ENCODE measurements around the gene UNG. TPM values are rescaled to one million over a fixed set of nuclear protein-coding genes. Genes with fewer than 3 reads are reported as not detected.
"Not testable (repeated sequence)": the region's sequence is repeated elsewhere in the genome, so short reads cannot be mapped to it uniquely, and the experiment has no call there.

The UNG gene
- total RNA-seq, 1 experiment from 2014 or later, result 23.7 TPM

DNA sequence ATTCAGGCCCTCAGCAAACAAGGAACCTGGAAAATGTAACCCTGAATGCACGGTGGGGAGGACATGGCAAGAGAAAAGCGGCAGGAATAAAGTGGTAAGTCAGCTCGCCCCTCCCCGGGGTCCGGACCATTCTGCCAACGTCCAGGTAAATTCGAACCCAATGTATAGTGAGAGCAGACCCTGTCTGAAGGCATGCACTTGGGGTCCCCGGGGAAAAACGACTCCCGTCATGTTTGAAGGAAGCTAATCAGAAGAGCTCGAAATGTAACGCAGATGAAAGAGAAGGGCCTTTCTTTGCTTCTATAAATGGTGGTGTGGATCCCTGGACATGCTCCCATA, 19.2 kb downstream of the UNG start:
- DNase-seq (ENCODE audit: extremely low read depth, low read depth), result no peak

DNA sequence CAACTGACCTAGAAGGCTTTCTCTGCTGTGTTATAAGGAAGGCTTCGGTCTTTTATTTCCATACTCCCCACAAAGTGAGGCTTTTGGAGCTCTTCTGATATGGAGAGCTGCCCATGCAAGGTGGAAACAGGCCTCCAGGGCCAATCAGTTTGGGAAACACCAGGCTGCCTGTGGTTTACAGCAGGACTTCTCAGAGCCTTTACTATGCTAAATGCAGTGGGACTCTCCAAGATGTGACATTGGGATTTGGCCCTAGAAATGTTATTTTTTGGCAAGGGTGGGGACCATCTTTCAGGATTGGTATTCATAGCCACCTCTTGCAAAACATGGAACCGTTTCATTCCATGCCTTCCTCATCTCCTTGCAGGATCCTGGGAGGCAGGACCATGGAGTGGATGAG, 22.7 kb downstream of the UNG start:
- no peak for DNase-seq (ENCODE audit: extremely low read depth, low read depth)

DNA sequence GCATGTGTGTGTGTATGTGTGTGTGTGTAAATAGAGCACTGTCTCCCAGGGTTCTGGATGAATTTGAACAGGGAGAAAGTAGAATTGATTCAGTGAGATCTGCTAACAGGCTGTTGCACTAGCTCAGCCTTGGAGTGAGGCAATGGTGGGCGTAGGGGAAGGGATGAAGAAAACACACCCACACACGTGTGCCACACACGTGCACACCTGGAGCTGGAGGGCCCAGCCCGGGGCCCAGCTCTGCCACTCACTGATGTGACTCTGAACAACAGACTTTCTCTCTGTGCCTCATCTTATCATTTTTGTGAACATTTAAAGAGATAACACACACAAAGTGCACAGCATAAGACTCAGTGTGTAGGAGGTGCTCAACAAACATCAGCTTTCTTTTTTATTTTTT, 23.2 kb downstream of the UNG start:
- no peak for DNase-seq (ENCODE audit: extremely low read depth, low read depth)

DNA sequence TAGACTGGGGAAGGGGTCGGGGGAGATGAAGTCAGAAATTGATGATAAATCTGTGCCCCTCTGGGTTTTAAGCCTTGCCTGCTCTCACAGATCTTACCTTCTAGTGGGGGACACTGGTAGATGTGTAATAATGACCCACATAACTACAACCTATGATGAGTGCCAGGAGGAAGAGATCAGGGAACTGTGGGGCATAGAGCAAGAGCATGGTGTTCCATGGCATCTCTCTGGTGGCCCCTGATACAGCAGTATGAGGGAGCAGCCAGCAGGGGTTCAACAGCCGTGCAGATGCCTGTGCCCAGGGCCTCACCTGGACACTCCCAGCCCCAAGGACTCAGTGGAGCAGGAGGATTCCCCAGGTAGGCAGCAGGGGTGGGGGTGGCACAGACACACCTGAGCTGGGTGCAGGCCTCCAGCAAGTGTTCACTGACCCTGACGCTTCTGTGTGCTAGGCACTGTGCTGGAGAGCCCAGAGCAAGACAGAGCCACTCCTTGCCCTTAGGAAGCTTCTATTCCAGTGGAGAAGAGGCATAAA, 24.0 kb downstream of the UNG start:
- DNase-seq (ENCODE audit: extremely low read depth, low read depth), result no peak

DNA sequence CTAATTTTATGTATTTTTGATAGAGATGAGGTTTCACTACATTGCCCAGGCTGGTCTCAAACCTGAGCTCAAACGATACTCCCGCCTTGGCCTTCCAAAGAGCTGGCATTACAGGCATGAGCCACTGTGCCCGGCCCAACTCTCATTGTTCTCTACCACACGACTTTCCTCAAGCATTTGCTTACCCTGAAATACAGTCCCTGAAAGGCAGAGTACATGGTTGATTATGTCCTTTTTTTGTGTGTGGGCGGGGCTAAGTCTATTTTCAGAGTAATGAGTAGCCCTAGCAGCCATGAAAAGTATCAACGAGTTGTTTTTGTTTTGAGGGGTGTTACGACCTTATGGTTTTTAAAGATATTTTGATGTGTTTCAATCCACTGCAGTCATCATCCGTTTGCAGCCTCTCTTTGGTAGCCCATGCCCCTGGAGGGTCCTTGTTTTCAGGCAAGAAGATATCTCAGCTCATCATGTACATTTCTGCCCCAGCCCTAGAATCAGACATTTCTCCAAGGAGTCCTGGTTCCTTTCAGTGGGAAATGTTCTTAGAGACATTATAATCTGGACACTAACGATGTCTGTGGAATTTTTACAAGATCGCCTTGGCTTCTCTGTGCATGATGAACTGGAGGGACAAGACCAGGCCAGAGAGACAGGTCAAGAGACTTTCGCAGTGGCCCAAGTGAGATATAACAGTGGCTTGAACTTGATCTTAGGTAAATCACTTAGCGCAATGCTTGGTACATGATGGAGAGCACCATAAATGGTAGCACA, 27.7 kb downstream of the UNG start:
- no peak for DNase-seq (ENCODE audit: extremely low read depth, low read depth)

DNA sequence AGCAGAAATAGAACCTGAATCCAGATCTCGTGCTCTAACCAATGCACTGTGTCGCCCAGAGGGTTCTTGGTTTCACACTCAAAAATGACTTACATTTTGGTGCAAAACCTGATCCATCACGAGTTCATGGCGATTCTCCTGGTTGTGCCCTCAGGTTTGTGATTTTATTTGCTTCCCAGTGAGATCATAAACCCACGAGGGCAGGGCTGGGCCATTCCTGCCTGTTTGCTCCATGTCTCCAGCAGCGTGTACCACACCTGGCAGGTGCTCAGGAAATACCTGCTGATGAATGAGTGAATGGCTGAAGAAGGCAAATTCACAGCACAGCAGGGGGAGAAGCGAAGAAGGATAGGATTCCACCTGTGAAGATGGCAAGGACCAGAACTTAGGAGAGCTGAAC, 28.4 kb downstream of the UNG start:
- no peak for DNase-seq (ENCODE audit: extremely low read depth, low read depth)

DNA sequence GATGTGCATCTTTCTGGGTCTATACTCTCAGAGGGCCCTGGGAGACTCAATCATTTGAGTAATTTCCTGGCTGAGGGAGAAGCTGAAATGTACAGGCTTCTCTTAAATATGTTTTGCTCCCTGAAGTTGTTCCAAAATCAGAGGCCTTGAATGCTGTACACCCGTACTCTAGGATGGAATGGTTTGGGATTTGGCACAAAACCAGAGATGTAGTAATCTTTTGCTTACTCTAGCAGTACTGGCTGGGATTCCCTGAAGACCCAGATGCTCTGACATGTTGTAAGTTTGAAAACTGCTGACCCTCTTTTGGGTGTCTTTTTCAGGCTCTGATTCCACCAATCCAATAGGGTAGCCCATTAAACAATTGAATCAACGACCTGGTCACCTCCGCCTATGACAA, 29.4 kb downstream of the UNG start:
- DNase-seq (ENCODE audit: extremely low read depth, low read depth), result no peak

DNA sequence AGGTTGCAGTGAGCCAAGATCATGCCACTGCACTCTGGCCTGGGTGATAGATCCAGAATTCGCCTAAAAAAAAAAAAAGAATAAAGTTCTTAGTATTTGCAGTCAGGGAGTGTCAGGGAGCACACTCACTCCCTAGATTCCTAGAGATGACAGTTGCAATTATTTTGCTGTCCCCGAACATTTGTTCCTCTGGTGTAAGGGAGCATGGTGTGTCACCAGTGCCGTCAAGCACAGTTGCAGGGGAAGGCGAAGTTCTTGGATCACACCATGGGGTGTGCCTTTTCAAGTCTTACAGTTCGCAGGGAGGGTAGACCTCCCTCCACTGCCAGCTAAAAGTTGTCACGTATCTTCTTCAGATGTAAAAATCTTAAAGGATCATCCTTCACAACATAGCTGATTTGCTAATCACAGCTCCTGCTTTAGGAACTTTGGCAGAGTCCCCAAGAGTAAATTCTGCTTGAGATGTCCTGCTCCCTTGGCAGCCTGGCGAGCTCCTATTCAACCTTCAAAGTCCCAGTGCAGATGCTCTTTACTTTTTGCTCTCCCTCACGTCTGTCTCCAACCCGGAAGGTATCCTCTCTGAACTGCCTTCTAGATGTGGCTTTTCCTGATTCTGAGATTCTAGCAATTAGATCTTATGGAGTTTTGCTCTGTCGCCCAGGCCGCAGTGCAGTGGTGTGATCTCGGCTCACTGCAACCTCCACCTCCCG, 30.3 kb downstream of the UNG start:
- DNase-seq (ENCODE audit: extremely low read depth, low read depth), result no peak

DNA sequence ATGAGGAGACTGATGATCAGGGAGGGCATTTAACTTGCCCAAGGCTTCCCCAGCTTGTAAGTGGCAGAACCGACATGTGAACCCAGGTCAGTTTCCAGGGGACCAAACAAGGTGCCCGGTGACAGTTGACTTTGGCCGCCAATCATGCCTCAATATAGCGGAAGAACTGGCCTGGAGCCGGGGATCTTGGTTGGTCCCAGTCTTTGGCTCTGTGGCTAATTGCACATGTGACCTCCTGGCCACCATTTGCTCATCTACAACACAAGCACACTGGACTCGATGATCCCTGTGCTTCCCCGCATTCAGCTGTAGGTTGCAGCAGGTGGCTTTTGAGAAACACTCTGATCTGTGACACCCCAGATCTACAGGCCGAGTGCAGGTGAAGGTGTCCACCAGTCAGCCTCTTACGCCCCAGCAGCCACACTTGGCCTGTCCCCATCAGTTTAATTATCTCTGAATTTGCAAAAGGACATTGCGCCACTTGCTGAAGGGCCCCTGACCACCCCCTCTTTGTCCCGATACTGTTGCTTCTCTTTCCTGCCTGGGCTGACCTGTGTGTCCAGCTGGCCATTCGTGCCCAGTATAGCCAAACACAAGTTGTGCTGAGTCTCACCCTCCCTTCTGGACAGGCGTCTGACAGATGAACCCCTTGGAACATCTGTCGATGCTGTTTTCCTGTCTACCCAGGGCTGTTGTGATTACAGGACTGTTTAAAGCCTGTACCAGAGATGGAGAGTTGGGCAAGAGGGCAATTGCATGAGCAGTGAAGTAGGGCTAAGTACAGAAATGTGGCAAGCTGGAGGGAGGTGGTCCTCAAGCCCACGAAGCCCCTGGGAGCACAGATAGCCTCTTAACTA, 33.1 kb downstream of the UNG start:
- DNase-seq (ENCODE audit: extremely low read depth, low read depth), result no peak

DNA sequence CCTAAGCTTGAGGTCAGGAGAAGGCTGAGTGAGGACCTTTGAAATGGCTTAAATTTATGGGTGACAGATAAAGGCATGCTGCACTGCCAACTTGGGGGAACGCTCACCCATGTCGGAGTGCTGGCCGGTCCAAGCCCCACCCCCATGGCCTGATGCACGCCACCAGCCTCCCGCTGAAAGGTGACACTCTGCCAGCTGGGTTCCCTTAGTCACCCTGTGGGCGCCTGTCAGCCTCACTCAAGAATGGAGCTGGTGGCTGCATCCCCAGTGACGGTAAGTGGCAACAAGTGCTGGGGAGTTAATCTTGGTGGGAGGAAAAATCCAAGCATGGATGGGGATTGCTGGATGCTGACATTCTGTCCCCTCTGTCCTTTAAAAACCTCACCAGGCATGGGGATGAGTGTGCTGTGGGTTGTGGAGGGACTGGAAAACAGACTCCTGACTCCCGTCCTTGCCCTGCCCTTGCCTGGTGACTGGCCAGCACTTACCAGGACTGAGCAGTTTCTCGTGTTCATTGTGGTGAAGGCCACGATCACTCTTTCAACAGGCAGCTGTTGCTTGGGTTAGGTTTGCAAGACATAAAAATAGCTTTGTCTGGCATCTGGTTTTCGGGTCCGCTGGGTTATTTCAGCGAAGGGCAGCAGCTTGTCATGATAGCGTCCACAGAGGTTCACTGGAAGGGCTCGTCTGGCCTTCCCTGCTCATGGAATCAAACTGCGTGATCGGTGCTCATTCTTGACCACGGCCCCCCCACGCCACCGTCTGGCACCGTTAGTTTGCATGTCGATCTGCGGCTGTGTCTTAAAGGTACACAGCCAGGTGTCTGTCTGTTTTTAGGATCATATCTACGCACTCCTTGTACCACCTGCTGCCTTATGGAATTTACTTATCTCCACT, 34.0 kb downstream of the UNG start:
- no peak for DNase-seq (ENCODE audit: extremely low read depth, low read depth)

DNA sequence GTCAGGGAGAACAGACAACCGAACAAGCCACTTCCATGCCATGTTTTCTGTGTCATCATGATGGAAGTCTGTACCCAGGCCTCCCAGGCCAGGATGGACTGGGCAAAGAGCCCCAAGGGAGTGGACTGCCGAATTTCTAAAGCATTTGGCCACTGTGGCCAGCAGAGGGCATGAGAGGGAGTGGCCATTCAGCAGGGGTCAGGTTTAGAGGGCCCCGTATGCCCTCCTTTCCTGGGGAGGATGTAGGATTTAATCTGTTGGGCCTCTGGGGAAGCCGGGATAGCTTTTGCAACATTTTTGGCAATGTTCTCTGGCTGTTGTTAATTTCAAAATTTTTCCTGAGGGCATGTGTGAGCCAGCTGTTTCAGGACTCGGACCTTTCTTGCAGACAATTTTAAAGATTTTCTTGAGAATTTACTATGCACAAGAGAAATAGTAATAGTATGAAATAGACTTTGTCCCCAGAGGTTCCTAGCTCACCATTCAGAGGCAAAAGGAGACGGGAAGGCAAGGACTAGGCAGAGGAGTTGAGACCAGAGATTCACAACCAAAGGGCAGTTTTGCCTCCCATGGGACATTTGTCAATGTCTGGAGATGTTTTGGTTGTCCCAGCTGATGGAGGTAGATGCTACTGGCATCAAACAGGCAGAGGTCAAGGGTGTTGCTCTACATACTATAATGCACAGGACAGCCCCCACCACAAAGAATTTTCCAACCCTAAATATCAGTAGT, 37.0 kb downstream of the UNG start:
- DNase-seq (ENCODE audit: extremely low read depth, low read depth), result peak; percentile 18

DNA sequence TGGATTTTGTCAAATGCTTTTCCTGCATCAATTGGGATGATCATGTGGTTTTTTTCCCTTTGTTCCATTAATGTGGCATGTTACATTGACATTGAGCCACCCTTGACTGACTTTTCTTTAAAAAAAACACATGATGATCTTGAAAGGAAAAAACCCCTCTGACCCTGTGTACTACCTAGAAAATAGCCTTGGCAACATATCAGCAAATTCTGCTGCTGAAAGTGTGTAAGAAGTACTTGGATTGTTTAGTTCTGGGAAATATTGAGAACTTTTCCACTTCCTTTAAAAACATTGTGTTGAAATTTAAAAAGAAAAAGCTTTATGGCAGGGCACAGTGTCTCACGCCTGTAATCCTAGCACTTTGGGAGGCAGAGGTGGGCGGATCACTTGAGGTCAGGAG, 39.7 kb downstream of the UNG start:
- no peak for DNase-seq (ENCODE audit: extremely low read depth, low read depth)

DNA sequence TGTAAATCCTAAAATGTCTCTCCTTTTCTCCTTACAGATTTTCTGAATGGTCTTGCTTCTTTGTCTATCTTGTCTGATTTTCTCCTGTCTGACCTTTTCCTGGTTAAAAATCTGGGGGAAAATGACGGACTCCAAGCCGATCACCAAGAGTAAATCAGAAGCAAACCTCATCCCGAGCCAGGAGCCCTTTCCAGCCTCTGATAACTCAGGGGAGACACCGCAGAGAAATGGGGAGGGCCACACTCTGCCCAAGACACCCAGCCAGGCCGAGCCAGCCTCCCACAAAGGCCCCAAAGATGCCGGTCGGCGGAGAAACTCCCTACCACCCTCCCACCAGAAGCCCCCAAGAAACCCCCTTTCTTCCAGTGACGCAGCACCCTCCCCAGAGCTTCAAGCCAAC, 42.0 kb downstream of the UNG start:
- no peak for DNase-seq (ENCODE audit: extremely low read depth, low read depth)

DNA sequence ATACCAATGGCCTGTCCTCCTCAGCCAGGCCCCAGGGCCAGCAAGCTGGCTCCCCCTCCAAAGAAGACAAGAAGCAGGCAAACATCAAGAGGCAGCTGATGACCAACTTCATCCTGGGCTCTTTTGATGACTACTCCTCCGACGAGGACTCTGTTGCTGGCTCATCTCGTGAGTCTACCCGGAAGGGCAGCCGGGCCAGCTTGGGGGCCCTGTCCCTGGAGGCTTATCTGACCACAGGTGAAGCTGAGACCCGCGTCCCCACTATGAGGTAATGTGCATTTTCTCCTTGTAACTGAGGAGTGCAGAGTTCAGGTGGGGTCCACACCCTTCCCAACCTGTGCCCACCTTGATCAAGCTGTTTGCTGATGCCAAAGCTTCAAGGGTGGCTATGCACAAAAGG, 42.4 kb downstream of the UNG start:
- no peak for DNase-seq (ENCODE audit: extremely low read depth, low read depth)

DNA sequence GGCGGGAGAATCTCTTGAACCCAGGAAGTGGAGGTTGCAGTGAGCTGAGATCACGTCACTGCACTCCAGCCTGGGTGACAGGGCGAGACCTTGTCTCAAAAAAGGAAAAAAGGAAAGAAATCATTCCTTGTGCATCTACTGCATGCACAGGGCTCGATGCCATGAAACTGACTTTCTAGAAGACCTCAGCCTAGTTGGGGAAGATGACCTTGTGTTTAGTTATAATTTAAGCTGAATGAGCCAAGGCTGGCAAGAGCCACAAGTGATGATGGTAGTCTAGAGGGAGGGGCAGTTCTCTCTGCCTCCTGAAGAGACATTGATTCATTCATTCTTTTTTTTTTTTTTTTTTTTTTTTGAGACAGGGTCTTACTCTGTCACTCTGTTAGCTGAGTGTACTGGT, 43.2 kb downstream of the UNG start:
- no peak for DNase-seq (ENCODE audit: extremely low read depth, low read depth)

DNA sequence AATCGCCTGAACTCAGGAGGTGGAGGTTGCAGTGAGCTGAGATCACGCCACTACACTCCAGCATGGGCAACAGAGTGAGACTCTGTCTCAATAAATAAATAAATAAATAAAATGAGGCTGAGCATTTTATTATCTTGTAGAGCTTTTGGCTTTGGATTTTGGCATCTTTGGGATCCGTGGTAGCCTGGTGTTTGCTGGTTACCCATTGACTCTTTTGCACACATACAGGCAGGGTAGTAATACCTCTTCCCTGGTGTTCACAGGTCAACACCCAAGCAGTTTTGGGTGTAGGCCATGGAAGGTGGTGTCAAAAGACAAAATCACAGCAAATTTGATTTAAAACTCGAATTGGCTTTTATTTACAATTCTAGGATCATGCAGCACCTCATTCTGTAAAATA, 46.8 kb downstream of the UNG start:
- DNase-seq (ENCODE audit: extremely low read depth, low read depth), result no peak

DNA sequence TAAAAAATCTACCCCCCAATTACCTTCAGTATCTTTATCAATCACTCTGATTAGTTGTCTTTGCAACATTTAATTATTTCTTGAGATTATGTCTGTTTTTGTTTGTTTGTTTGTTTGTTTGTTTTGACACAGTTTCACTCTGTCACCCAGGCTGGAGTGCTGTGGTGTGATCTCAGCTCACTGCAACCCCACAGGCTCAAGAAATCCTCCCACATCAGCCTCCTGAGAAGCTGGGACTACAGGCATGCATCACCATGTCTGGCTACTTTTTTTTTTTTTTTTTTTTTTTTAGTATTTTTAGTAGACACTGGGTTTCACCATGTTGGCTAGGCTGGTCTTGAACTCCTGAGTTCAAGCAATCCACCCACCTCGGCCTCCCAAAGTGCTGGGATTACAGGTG, 49.7 kb downstream of the UNG start:
- not testable (repeated sequence) for DNase-seq (ENCODE audit: extremely low read depth, low read depth)

DNA sequence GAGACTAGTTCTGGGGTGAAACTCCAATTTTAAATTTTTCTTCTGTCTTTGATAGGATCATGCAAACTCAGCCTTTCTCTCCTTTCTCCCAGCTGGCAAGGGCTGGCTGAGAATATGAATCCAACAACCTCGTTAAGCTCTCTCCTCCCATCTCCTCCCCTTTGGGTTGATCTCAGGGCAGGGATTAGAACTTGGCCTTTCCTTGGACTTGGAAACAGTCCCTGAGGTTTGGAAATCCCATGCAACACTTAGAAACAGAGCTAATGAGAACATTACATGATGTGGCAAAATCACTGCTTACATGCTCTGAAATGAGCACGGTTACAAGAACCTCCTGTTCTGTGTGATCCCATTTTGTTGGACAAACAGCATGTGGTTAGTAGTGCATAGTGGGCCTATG, 50.6 kb downstream of the UNG start:
- no peak for DNase-seq (ENCODE audit: extremely low read depth, low read depth)

DNA sequence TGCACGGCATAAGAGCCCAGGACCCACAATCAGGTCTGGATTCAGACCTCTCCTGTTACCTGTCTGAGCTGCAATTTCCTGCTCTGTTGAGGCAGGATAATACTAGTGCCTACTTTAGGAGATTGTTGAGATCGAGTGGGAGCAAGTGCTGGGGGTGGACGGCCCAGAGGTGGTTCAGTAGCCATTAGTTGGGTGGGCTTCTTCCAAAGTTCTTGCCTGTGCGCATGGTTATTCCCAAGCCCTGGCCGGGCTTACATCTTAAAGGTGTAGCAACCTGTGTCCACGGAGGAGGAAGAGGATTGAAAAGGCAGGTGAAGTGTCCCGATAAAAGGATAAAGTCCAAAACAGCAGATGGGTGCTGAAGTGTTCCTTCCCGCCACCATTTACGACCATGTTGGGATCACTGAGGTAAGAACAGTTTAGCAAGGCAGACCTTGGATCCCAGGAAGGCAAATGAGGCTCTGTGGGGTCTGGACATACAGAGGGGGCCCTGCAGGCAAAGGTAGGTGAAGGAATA, 52.8 kb downstream of the UNG start:
- DNase-seq (ENCODE audit: extremely low read depth, low read depth), result no peak
